ENCODE measurements around the gene VAMP5. TPM values are rescaled to one million over a fixed set of nuclear protein-coding genes. Genes with fewer than 3 reads are reported as not detected.

Gene VAMP5
- total RNA-seq, 1 experiment from 2014 or later = 0.40 TPM

DNA sequence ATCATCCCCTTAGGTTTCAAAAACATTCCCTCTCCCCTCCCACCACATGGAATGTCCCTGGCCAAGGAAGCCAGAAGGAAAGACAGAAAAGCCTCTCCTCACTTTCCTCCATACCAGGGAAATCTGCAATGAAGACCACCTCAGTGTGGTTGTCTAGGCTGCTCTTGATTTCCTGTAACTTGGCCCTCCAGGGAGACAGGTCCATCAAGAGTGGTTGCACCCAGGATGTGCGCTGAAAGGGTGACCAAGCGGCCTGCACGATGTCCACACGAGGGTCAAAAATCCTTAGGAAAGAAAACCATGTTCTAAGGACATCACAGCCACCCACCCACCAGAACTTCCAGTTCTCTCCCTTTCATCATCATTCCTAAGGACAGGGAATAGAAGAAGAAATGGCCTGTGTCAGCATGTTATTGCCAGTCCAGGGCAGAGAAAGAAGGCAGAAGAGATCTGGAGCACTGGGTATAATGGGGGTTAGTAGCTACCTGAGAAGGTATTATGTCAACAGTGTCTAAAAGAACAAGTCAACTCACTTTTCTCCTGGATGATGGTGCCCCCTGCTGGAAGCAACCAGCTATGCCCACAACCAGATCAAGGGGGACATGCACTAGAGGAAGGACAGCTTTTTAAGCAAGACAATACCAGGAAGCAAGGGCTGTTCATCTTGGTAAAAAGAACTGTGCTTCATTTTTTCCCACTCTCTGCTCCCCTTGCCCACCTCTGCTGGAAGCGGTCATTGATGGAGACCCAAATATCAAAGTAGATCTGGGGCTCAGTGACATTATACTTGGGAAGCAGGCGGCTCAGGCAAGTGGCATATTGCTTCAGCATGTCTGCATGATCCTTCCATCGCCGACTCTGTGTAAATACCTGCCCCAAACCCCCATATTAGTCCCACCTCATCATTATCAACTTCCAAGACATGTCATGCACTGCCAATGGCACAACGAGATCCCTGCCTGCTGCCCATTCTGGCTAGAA, 32.2 kb upstream of the VAMP5 start:
- POLR2A ChIA-PET (ENCODE audit: unreplicated experiment) = interaction anchor here (0.5 to 1.2 kb wide), 5 partner anchors 13 to 131 kb away, joined by 3 to 4 read pairs (median 3); partner anchors contain the start of genes MAT2A and RNF181
- DNase-seq (peak; percentile 92), ATAC-seq (peak; percentile 41)
- Histone ChIP-seq H2AFZ (ENCODE audit: low read length) (no peak overlapping the region), H3K4me1 (ENCODE audit: insufficient read depth, low read length) (peaks cover 16% of the 10 kb centered on the region), H3K9me2 (replicated peaks; ENCODE audit: low read length) (no peaks in the 10 kb centered on the region), H3K27me3 (ENCODE audit: low read length) (no peaks in the 10 kb centered on the region), H3K27ac (ENCODE audit: low read length) (no peak overlapping the region), H3K9ac (ENCODE audit: low read length) (no peak overlapping the region), H3K36me3 (ENCODE audit: low read depth, low read length) (peaks cover 29% of the 10 kb centered on the region; the same call in 1 of the 2 replicates), H3F3A (ENCODE audit: low read length, unreplicated experiment) (peaks cover 14% of the 10 kb centered on the region), H3K4me3 (ENCODE audit: low read length) (no peak overlapping the region), H3K9me3 (ENCODE audit: low read length) (no peaks in the 10 kb centered on the region), H4K20me1 (ENCODE audit: low read length) (no peaks in the 10 kb centered on the region), H3K4me2 (ENCODE audit: low read length) (no peak overlapping the region), H3K79me2 (ENCODE audit: low read length) (no peaks in the 10 kb centered on the region)
- intact Hi-C loops (cut with micrococcal nuclease) = loop anchor here (1.0 kb wide), 2 partner anchors 132 to 227 kb away; no protein-coding TSS in a partner anchor
- TF ChIP-seq, protein P1, sequence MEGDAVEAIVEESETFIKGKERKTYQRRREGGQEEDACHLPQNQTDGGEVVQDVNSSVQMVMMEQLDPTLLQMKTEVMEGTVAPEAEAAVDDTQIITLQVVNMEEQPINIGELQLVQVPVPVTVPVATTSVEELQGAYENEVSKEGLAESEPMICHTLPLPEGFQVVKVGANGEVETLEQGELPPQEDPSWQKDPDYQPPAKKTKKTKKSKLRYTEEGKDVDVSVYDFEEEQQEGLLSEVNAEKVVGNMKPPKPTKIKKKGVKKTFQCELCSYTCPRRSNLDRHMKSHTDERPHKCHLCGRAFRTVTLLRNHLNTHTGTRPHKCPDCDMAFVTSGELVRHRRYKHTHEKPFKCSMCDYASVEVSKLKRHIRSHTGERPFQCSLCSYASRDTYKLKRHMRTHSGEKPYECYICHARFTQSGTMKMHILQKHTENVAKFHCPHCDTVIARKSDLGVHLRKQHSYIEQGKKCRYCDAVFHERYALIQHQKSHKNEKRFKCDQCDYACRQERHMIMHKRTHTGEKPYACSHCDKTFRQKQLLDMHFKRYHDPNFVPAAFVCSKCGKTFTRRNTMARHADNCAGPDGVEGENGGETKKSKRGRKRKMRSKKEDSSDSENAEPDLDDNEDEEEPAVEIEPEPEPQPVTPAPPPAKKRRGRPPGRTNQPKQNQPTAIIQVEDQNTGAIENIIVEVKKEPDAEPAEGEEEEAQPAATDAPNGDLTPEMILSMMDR (conservative IDR thresholded peaks at IDR 0.05; ENCODE audit: low read depth, low read length) = peak; percentile 96
- TF ChIP-seq EZH2phosphoT487 (IDR thresholded peaks at IDR 0.05; ENCODE audit: borderline replicate concordance, low read length) = no peak
- CTCF ChIA-PET = interaction anchor here (0.5 to 1.6 kb wide), 6 partner anchors 9 to 159 kb away, joined by 3 to 14 read pairs (median 7); partner anchors contain the start of genes GGCX and MAT2A
- BruUV-seq (replicated peaks) = no TSS peak

DNA sequence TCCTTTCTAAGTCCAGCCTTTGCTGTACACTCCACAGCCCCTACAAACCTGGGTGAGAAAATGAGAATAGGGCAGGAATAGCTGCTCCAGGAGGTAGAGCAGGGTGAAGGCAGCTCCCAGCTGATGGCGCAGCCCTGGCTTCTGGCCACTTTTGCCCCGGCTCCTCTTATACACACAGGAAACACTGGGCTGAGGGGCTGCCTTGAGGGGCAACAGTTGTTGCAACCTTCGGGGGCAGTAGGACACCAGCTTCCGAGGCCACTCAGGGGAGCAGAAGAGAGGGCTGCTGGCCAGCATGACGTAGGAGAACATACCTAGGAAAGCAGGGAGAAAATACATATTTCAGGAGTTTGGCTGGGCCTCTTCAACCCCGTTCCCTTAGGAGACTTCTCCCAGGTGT, 31.0 kb upstream of the VAMP5 start:
- H3K4me1 ChIP-seq (ENCODE audit: insufficient read depth, low read length) = peaks cover 16% of the 10 kb centered on the region
- BruUV-seq (replicated peaks) = no TSS peak
- ATAC-seq (no peak), DNase-seq (no peak)
- no peak overlapping the region for H3K9ac ChIP-seq (ENCODE audit: low read length)
- H3F3A ChIP-seq (ENCODE audit: low read length, unreplicated experiment) = peaks cover 2% of the 10 kb centered on the region
- no peak overlapping the region for H2AFZ ChIP-seq (ENCODE audit: low read length)
- peaks cover 5% of the 10 kb centered on the region for H3K79me2 ChIP-seq (ENCODE audit: low read length)
- ChIA-PET CTCF (no interaction called here), POLR2A (ENCODE audit: unreplicated experiment) (no interaction called here)
- TF ChIP-seq EZH2 (IDR thresholded peaks at IDR 0.05; ENCODE audit: low read length, unreplicated experiment) = no peak
- TF ChIP-seq EZH2phosphoT487 (IDR thresholded peaks at IDR 0.05; ENCODE audit: borderline replicate concordance, low read length) = no peak
- TF ChIP-seq, protein P1 (conservative IDR thresholded peaks at IDR 0.05; ENCODE audit: low read depth, low read length) = no peak
- intact Hi-C loops (cut with micrococcal nuclease) = no loop called here
- no peak overlapping the region for H3K4me3 ChIP-seq (ENCODE audit: low read length)
- H3K36me3 ChIP-seq (ENCODE audit: low read depth, low read length) = peaks cover 33% of the 10 kb centered on the region; the same call in 1 of the 2 replicates
- no peaks in the 10 kb centered on the region for H3K27me3 ChIP-seq (ENCODE audit: low read length)
- no peak overlapping the region for H3K27ac ChIP-seq (ENCODE audit: low read length)
- H3K9me2 ChIP-seq (replicated peaks; ENCODE audit: low read length) = no peaks in the 10 kb centered on the region
- H3K4me2 ChIP-seq (ENCODE audit: low read length) = no peak overlapping the region
- no peaks in the 10 kb centered on the region for H4K20me1 ChIP-seq (ENCODE audit: low read length)
- H3K9me3 ChIP-seq (ENCODE audit: low read length) = no peaks in the 10 kb centered on the region
